Endothelial cell of umbilical vein (primary cell): ENCODE measurements around the gene GID4. TPM values are rescaled to one million over a fixed set of nuclear protein-coding genes. Genes with fewer than 3 reads are reported as not detected.

ENCODE experiments used
- BruUV-seq: library from RNA; stranded (reverse); fragments of 400-500 nt; replicated peaks from 2 replicates; lab custom pipeline; 2021; lab: Mats Ljungman, UMichigan
- CTCF ChIA-PET: fragments of 300-600, 350-600 bp; sonication (Branson Sonifier 250); formaldehyde crosslinking; loops from one replicate; lab custom pipeline; 2021; ENCODE audit warnings: antibody characterized with exemption, inconsistent platforms; lab: Charles Lee
- POLR2A ChIA-PET: fragments of 300-600, 350-600 bp; sonication (Branson Sonifier 250); formaldehyde crosslinking; loops from one replicate; lab custom pipeline; 2021; ENCODE audit warnings: antibody characterized with exemption, inconsistent platforms; lab: Charles Lee
- DNase-seq: peaks from one replicate; pipeline ENCODE4 v3.0.0-alpha.2; 2011; ENCODE audit warnings: low read depth, low spot score
- FAIRE-seq: peaks from 2 replicates; lab custom pipeline; 2011; peaks lifted over from hg19 to GRCh38; lab: Jason Lieb, UNC
- H2AFZ ChIP-seq: 2 replicates; pipeline ENCODE4 v1.6.0; 2012; ENCODE audit warnings: low read depth, low read length, control low read depth, inconsistent platforms
- H3K27ac ChIP-seq: 2 replicates; pipeline ENCODE4 v1.5.1; 2011; ENCODE audit warnings: low read depth, mild to moderate bottlenecking, control low read depth, low read length, moderate library complexity; ENCODE audit not compliant: insufficient read depth
- H3K27me3 ChIP-seq, 2 experiments: 2 replicates each; pipeline versions ENCODE4 v1.6.0 to v1.6.1; 2011; ENCODE audit warnings: low read length in 2 of 2, mixed read lengths in 1 of 2; ENCODE audit not compliant: control insufficient read depth in 2 of 2, insufficient read depth in 2 of 2
- H3K36me3 ChIP-seq, 2 experiments: 2 replicates in 1 of 2; 3 replicates in 1 of 2; pipeline ENCODE4 v1.5.1; 2011; ENCODE audit warnings: low read length in 2 of 2, mild to moderate bottlenecking in 1 of 2, moderate library complexity in 1 of 2; ENCODE audit not compliant: control insufficient read depth in 2 of 2, insufficient read depth in 2 of 2; ENCODE audit errors: extremely low read depth in 1 of 2
- H3K4me1 ChIP-seq: 3 replicates; pipeline ENCODE4 v1.5.1; 2011; ENCODE audit warnings: mild to moderate bottlenecking, low read length; ENCODE audit not compliant: control insufficient read depth, insufficient read depth; ENCODE audit errors: extremely low read depth
- H3K4me2 ChIP-seq: 2 replicates; pipeline ENCODE4 v1.6.1; 2011; ENCODE audit warnings: low read length, control low read depth, mixed read lengths; ENCODE audit not compliant: insufficient read depth
- H3K4me3 ChIP-seq, 3 experiments: fragments of 200-600 bp in 1 of 3; sonication (generic), shearing (Covaris generic) in 1 of 3; replicated peaks in 1 of 3; 2 replicates each; pipeline ENCODE4 v1.5.1; 2011 to 2016; ENCODE audit warnings: control low read depth in 3 of 3, low read length in 3 of 3, mild to moderate bottlenecking in 2 of 3, inconsistent platforms in 1 of 3, low read depth in 1 of 3, moderate library complexity in 1 of 3; ENCODE audit not compliant: insufficient read depth in 1 of 3
- H3K79me2 ChIP-seq: 2 replicates; pipeline ENCODE4 v1.6.0; 2012; ENCODE audit warnings: low read length, inconsistent platforms; ENCODE audit not compliant: control insufficient read depth, insufficient read depth
- H3K9ac ChIP-seq: replicated peaks from 2 replicates; pipeline ENCODE3; 2011; ENCODE audit warnings: low read length, control low read depth; ENCODE audit not compliant: insufficient read depth; ENCODE audit errors: extremely low read depth
- H3K9me1 ChIP-seq: replicated peaks from 3 replicates; pipeline ENCODE4 v1.6.0; 2011; ENCODE audit warnings: mild to moderate bottlenecking, low read length; ENCODE audit not compliant: control insufficient read depth, insufficient read depth; ENCODE audit errors: extremely low read depth
- H3K9me3 ChIP-seq: replicated peaks from 2 replicates; pipeline ENCODE4 v1.5.1; 2012; ENCODE audit warnings: low read length, inconsistent platforms; ENCODE audit not compliant: control insufficient read depth, insufficient read depth
- H4K20me1 ChIP-seq: replicated peaks from 2 replicates; pipeline ENCODE3; 2011; ENCODE audit warnings: mild to moderate bottlenecking, low read length; ENCODE audit not compliant: control insufficient read depth, insufficient read depth; ENCODE audit errors: extremely low read depth
- EZH2 ChIP-seq: IDR thresholded peaks from 2 replicates; pipeline ENCODE4 v1.6.1; 2012; ENCODE audit warnings: borderline replicate concordance, low read depth, mild to moderate bottlenecking, moderate library complexity, low read length, inconsistent platforms; ENCODE audit not compliant: severe bottlenecking
- FOS ChIP-seq: IDR thresholded peaks from 2 replicates; pipeline ENCODE4 v1.6.1; 2011; ENCODE audit warnings: mild to moderate bottlenecking, low read length, moderate library complexity, borderline replicate concordance; ENCODE audit not compliant: insufficient read depth
- GATA2 ChIP-seq: IDR thresholded peaks from 2 replicates; pipeline ENCODE4 v1.7.0; 2011; ENCODE audit warnings: low read depth, mild to moderate bottlenecking, moderate library complexity, mixed read lengths, low read length; ENCODE audit not compliant: insufficient read length, insufficient read depth
- JUN ChIP-seq: IDR thresholded peaks from 2 replicates; pipeline ENCODE4 v1.6.1; 2011; ENCODE audit warnings: borderline replicate concordance, low read depth; ENCODE audit not compliant: insufficient read length, insufficient read depth
- MYC ChIP-seq: IDR thresholded peaks from one replicate; pipeline ENCODE4 v1.6.1; 2011; ENCODE audit warnings: mild to moderate bottlenecking, low read depth, low read length
- POLR2A ChIP-seq: IDR thresholded peaks from 2 replicates; pipeline ENCODE4 v1.6.1; 2012; ENCODE audit warnings: low read depth, mild to moderate bottlenecking, control low read depth, low read length
- POLR2AphosphoS5 ChIP-seq: IDR thresholded peaks from 2 replicates; pipeline ENCODE4 v1.6.1; 2012; ENCODE audit warnings: low read depth, mild to moderate bottlenecking, control low read depth, low read length, moderate library complexity; ENCODE audit not compliant: insufficient read depth
- dilution Hi-C: fragments of 300-500 bp; cut with MboI; formaldehyde crosslinking; loops from one replicate; pipeline ENCODE4 v1.15.0; 2019; ENCODE audit warnings: low sequenced_read_pairs; ENCODE audit not compliant: extremely low pct_ligation_motif_present
- intact Hi-C: fragments of 100-400 bp; cut with micrococcal nuclease; formaldehyde crosslinking; loops from one replicate; pipeline ENCODE4 v1.10.0; 2022
- polyA plus RNA-seq, 4 experiments: library from polyadenylated mRNA; depleted of rRNA in 3 of 4; stranded (reverse) in 3 of 4; unstranded in 1 of 4; fragments of >200 nt; gene quantifications; 2 replicates each; pipeline versions ENCODE4 v1.2.1 to v1.2.3, GENCODE V29; 2011 to 2012; ENCODE audit warnings: missing spikeins in 1 of 4
- total RNA-seq: library from RNA; stranded (reverse); gene quantifications from 2 replicates; pipeline ENCODE4 v1.2.3, GENCODE V29; 2021
- TF ChIP-seq, protein P1 (sequence below): IDR thresholded peaks from 2 replicates; pipeline ENCODE4 v1.6.1; 2011; ENCODE audit not compliant: insufficient read depth, insufficient read length
- TF ChIP-seq, protein P2 (sequence below), 2 donors: IDR thresholded peaks; 1 replicate in 1 of 2; 2 replicates in 1 of 2; pipeline ENCODE4 v1.5.1; 2011; ENCODE audit warnings: low read length in 2 of 2, mild to moderate bottlenecking in 2 of 2, moderate library complexity in 2 of 2, control low read depth in 1 of 2, inconsistent platforms in 1 of 2, low read depth in 1 of 2; ENCODE audit not compliant: insufficient read depth in 1 of 2; ENCODE audit errors: extremely low read depth in 1 of 2

Gene GID4
- total and polyA plus RNA-seq, 2 donors (not counting 3 experiments of a cell fraction or from before 2014, with no cell fraction given) = 6.4 to 11.3 TPM

DNA sequence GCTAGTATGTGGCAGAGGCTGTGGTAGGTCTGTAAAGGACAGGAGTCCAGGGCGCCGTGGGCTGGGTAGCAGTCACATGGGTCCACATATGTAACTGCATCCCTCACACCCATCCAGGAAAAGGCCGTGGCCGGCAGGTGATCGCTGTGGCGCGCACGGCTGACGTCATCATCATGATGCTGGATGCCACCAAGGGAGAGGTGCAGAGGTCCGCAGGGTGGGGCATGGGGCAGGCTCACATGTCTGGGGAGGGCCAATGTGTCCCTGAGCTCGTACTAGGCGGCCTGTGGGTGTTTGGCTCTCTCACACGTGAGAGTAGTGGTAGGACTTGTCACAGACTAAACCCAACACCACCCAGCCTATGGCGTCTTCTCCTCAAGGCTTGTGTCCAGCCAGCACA is 60.3 kb downstream of the GID4 start:
- FAIRE-seq = no peak

More for the DNA sequence above, 60.3 kb downstream of the GID4 start:
- Histone ChIP-seq H3K79me2 (no peaks in the 10 kb centered on the region), H3K4me1 (no peaks in the 10 kb centered on the region), H3K27ac (no peak overlapping the region), H3K9ac (no peak overlapping the region), H3K9me3 (no peaks in the 10 kb centered on the region), H3K27me3 (no peaks in the 10 kb centered on the region), H3K4me2 (no peak overlapping the region), H3K9me1 (no peaks in the 10 kb centered on the region), H3K4me3 (no peak overlapping the region), H2AFZ (no peak overlapping the region), H4K20me1 (no peaks in the 10 kb centered on the region), H3K36me3 (peaks cover 6 to 44% of the 10 kb centered on the region in 2 experiments)
- TF ChIP-seq GATA2 = no peak
- TF ChIP-seq, protein P1, sequence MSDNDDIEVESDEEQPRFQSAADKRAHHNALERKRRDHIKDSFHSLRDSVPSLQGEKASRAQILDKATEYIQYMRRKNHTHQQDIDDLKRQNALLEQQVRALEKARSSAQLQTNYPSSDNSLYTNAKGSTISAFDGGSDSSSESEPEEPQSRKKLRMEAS = no peak
- TF ChIP-seq JUN = no peak
- no peak for TF ChIP-seq POLR2AphosphoS5
- TF ChIP-seq EZH2 = no peak
- TF ChIP-seq, protein P2, sequence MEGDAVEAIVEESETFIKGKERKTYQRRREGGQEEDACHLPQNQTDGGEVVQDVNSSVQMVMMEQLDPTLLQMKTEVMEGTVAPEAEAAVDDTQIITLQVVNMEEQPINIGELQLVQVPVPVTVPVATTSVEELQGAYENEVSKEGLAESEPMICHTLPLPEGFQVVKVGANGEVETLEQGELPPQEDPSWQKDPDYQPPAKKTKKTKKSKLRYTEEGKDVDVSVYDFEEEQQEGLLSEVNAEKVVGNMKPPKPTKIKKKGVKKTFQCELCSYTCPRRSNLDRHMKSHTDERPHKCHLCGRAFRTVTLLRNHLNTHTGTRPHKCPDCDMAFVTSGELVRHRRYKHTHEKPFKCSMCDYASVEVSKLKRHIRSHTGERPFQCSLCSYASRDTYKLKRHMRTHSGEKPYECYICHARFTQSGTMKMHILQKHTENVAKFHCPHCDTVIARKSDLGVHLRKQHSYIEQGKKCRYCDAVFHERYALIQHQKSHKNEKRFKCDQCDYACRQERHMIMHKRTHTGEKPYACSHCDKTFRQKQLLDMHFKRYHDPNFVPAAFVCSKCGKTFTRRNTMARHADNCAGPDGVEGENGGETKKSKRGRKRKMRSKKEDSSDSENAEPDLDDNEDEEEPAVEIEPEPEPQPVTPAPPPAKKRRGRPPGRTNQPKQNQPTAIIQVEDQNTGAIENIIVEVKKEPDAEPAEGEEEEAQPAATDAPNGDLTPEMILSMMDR (IDR thresholded peaks at IDR 0.05; ENCODE audit: extremely low read depth in 1 of 2, insufficient read depth in 1 of 2, low read depth in 1 of 2, low read length in 2 of 2) = no peak
- no peak for TF ChIP-seq POLR2A
- TF ChIP-seq FOS = no peak
- no peak for TF ChIP-seq MYC
- dilution Hi-C loops (no loop called here), intact Hi-C loops (no loop called here)
- ChIA-PET POLR2A (no interaction called here), CTCF (no interaction called here)
- DNase-seq = no peak
- BruUV-seq = no TSS peak
